HL-60 (cell line): ENCODE measurements around the gene TUB.

Experiments used
- CTCF ChIP-seq: IDR thresholded peaks from one replicate; pipeline ENCODE4 v1.5.1; 2011; ENCODE audit warnings: low read length, control low read depth, inconsistent platforms; ENCODE audit not compliant: insufficient read depth
- POLR2AphosphoS5 ChIP-seq: IDR thresholded peaks from 2 replicates; pipeline ENCODE4 v1.6.1; 2012; ENCODE audit warnings: low read depth
- REST ChIP-seq: IDR thresholded peaks from 2 replicates; pipeline ENCODE4 v1.6.1; 2012; ENCODE audit warnings: low read depth; ENCODE audit not compliant: insufficient replicate concordance
- SPI1 ChIP-seq: IDR thresholded peaks from 2 replicates; pipeline ENCODE4 v1.6.1; 2012; ENCODE audit warnings: low read depth, mild to moderate bottlenecking, borderline replicate concordance

- TF ChIP-seq CTCF (no peak), REST (no peak), POLR2AphosphoS5 (no peak), SPI1 (no peak)
Observed at GRCh38 chr11:8127447-8127846, 46.4 kb downstream of the TUB start.
